IPS-20b (cell line): ENCODE results near the gene MYOC.

Source experiments
- H3K27ac ChIP-seq: one replicate; pipeline ENCODE4 v1.5.1; 2013; ENCODE audit warnings: low read length
- H3K27me3 ChIP-seq: 2 replicates; pipeline ENCODE4 v1.6.1; 2013; ENCODE audit warnings: mild to moderate bottlenecking, low read length, inconsistent platforms; ENCODE audit not compliant: insufficient read depth
- H3K36me3 ChIP-seq: 2 replicates; pipeline ENCODE4 v1.6.1; 2013; ENCODE audit warnings: low read depth, mild to moderate bottlenecking, inconsistent platforms, low read length, moderate library complexity; ENCODE audit not compliant: insufficient read depth
- H3K4me1 ChIP-seq: 2 replicates; pipeline ENCODE4 v1.6.1; 2013; ENCODE audit warnings: mild to moderate bottlenecking, control low read depth, inconsistent platforms, low read length, moderate library complexity; ENCODE audit not compliant: insufficient read depth
- H3K4me3 ChIP-seq: 2 replicates; pipeline ENCODE4 v1.5.1; 2013; ENCODE audit warnings: mild to moderate bottlenecking, low read length, inconsistent platforms
- H3K9ac ChIP-seq: 2 replicates; pipeline ENCODE4 v1.6.1; 2013; ENCODE audit warnings: low read depth, mild to moderate bottlenecking, inconsistent platforms, low read length, moderate library complexity
- H3K9me3 ChIP-seq: 2 replicates; pipeline ENCODE4 v1.6.1; 2013; ENCODE audit warnings: mild to moderate bottlenecking, low read depth, low read length, inconsistent platforms; ENCODE audit not compliant: insufficient read depth

The MYOC gene

DNA sequence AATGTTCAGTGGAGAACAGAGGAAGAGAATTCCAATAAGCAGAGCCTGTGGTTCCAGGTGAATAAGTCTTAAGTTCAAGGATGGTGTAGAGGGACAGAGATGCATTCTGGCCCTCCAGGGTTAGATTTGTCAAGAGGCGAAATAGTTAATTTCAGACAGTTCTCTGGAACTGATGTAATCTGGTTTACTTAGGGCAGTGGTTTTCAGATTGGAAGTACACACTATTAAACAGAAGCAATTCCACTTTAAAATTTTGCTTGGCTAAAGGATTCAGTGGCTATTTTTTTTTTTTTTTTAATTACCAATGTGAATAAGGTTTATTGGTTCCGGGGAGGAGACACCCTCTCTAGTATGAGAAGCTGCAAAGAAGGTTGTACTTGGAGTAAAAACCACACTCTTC, 55.8 kb downstream of the MYOC start:
- Histone ChIP-seq H3K27ac (no peak overlapping the region), H3K4me3 (no peak overlapping the region), H3K4me1 (no peaks in the 10 kb centered on the region), H3K36me3 (peaks cover 18% of the 10 kb centered on the region), H3K27me3 (no peaks in the 10 kb centered on the region), H3K9ac (no peak overlapping the region), H3K9me3 (no peaks in the 10 kb centered on the region)

DNA sequence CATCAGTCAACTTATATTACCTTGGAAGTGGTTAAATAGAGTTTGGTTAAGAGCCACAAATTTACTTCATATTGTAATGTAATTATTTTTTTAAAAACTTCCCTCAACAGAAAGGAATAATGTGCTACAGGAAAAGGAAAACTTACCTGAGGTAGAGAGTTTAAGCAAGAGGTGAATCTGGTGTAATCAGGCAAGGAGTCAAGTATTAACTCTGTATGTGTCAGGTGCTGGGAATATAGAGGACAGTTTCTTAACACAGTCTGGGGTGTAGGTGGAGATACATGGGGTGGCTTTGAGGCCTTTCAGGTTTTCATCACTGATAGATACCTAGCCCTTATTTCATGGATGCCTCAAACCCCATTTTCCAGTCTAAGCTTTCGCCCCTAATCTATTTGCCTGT, 56.4 kb downstream of the MYOC start:
- H3K9ac ChIP-seq: no peak overlapping the region
- H3K27ac ChIP-seq: no peak overlapping the region
- no peaks in the 10 kb centered on the region for H3K4me1 ChIP-seq
- H3K4me3 ChIP-seq: no peak overlapping the region
- no peaks in the 10 kb centered on the region for H3K9me3 ChIP-seq
- peaks cover 24% of the 10 kb centered on the region for H3K36me3 ChIP-seq
- no peaks in the 10 kb centered on the region for H3K27me3 ChIP-seq

DNA sequence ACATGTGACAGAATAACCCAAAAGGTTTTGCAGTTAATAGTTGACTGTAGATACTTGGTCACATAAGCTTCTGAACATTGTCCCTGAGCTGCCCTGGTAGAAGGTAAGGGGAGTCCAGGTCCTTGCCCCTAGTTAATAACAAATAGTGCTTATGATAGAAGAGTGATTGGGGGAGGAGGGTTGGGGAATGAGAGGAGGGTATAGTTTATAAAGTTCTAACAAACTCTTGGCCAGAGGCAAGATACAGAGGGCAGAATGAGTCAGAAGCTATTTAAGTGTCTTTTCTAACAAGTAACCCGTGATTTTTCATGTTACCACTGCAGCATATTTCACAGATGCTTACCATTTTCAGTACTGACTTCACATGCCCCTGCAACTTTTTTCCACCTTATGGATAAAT, 57.2 kb downstream of the MYOC start:
- Histone ChIP-seq H3K9ac (no peak overlapping the region), H3K4me3 (no peak overlapping the region), H3K27me3 (no peaks in the 10 kb centered on the region), H3K9me3 (no peaks in the 10 kb centered on the region), H3K4me1 (no peaks in the 10 kb centered on the region), H3K27ac (no peak overlapping the region), H3K36me3 (peaks cover 32% of the 10 kb centered on the region)

DNA sequence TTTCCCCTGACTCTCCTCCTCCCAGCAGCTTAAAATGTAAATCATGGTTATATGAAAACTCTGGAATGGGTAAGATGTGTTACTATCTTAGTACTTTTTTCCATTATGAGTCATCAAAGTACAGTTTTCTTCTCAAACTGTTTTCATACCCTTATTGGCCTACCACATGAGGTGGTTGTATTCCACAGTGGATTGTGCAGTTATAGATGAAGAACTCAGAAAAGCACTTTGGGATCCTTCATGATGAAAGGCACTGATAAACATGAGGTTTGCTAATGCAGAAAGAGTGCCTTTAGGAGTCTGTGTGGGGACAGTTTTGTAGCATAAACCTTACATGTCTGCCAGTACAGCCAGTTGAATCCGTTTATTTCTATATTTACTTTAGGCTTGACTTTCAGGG, 62.5 kb downstream of the MYOC start:
- no peak overlapping the region for H3K9ac ChIP-seq
- H3K36me3 ChIP-seq: peaks cover 79% of the 10 kb centered on the region
- H3K27me3 ChIP-seq: no peaks in the 10 kb centered on the region
- H3K27ac ChIP-seq: no peak overlapping the region
- no peaks in the 10 kb centered on the region for H3K4me1 ChIP-seq
- no peak overlapping the region for H3K4me3 ChIP-seq
- H3K9me3 ChIP-seq: no peaks in the 10 kb centered on the region

DNA sequence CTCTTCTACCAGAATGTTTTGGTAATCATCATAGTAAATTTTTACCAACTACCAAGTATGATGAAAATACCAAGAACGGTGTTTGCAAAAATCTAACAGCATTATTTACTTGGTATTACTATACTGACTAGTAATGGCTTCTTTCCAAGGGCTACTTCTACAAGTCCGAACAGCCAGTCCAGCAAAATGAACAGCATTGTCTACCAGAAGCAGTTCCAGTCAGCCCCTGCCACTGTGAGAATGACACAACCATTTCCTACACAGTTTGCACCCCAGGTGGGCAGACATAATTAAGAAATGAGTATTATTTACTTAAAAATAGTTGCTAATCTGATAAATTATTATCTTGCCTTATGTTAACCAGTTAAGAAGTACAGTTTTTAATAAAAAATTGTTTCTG, 64.3 kb downstream of the MYOC start:
- H3K9ac ChIP-seq: no peak overlapping the region
- no peak overlapping the region for H3K27ac ChIP-seq
- no peak overlapping the region for H3K4me3 ChIP-seq
- no peaks in the 10 kb centered on the region for H3K27me3 ChIP-seq
- no peaks in the 10 kb centered on the region for H3K4me1 ChIP-seq
- peaks cover 94% of the 10 kb centered on the region for H3K36me3 ChIP-seq
- no peaks in the 10 kb centered on the region for H3K9me3 ChIP-seq

DNA sequence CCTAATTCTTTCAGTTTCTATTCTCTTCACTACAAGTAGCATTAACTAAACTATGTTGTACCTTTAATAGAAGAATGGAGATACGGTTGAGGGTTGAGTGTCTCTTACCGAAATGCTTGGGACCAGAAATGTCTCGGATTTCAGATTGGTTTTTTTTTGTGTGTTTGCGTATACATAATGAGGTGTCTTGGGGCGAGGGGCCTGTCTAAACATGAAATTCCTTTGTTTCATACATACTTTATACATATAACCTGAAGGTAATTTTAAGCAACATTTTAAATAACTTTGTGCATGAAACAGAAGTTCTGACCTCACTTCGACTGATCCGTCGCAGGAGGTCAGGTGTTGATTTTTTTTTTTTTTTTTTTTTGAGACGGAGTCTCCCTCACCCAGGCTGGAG, 66.8 kb downstream of the MYOC start:
- Histone ChIP-seq H3K9me3 (no peaks in the 10 kb centered on the region), H3K36me3 (peaks cover 94% of the 10 kb centered on the region), H3K9ac (no peak overlapping the region), H3K27ac (no peak overlapping the region), H3K4me3 (no peak overlapping the region), H3K4me1 (no peaks in the 10 kb centered on the region), H3K27me3 (no peaks in the 10 kb centered on the region)
